Endothelial cell of umbilical vein (primary cell): ENCODE data around the gene PKP4. TPM values are rescaled to one million over a fixed set of nuclear protein-coding genes. Genes with fewer than 3 reads are reported as not detected.

Experiments used
- BruUV-seq: library from RNA; stranded (reverse); fragments of 400-500 nt; replicated peaks from 2 replicates; lab custom pipeline; 2021; lab: Mats Ljungman, UMichigan
- CTCF ChIA-PET: fragments of 300-600, 350-600 bp; sonication (Branson Sonifier 250); formaldehyde crosslinking; loops from one replicate; lab custom pipeline; 2021; ENCODE audit warnings: antibody characterized with exemption, inconsistent platforms; lab: Charles Lee
- POLR2A ChIA-PET: fragments of 300-600, 350-600 bp; sonication (Branson Sonifier 250); formaldehyde crosslinking; loops from one replicate; lab custom pipeline; 2021; ENCODE audit warnings: antibody characterized with exemption, inconsistent platforms; lab: Charles Lee
- DNase-seq: peaks from one replicate; pipeline ENCODE4 v3.0.0-alpha.2; 2011; ENCODE audit warnings: low read depth, low spot score
- FAIRE-seq: peaks from 2 replicates; lab custom pipeline; 2011; peaks lifted over from hg19 to GRCh38; lab: Jason Lieb, UNC
- H2AFZ ChIP-seq: 2 replicates; pipeline ENCODE4 v1.6.0; 2012; ENCODE audit warnings: low read depth, low read length, control low read depth, inconsistent platforms
- H3K27ac ChIP-seq: 2 replicates; pipeline ENCODE4 v1.5.1; 2011; ENCODE audit warnings: low read depth, mild to moderate bottlenecking, control low read depth, low read length, moderate library complexity; ENCODE audit not compliant: insufficient read depth
- H3K27me3 ChIP-seq, 2 experiments: 2 replicates each; pipeline versions ENCODE4 v1.6.0 to v1.6.1; 2011; ENCODE audit warnings: low read length in 2 of 2, mixed read lengths in 1 of 2; ENCODE audit not compliant: control insufficient read depth in 2 of 2, insufficient read depth in 2 of 2
- H3K36me3 ChIP-seq, 2 experiments: 2 replicates in 1 of 2; 3 replicates in 1 of 2; pipeline ENCODE4 v1.5.1; 2011; ENCODE audit warnings: low read length in 2 of 2, mild to moderate bottlenecking in 1 of 2, moderate library complexity in 1 of 2; ENCODE audit not compliant: control insufficient read depth in 2 of 2, insufficient read depth in 2 of 2; ENCODE audit errors: extremely low read depth in 1 of 2
- H3K4me1 ChIP-seq: 3 replicates; pipeline ENCODE4 v1.5.1; 2011; ENCODE audit warnings: mild to moderate bottlenecking, low read length; ENCODE audit not compliant: control insufficient read depth, insufficient read depth; ENCODE audit errors: extremely low read depth
- H3K4me2 ChIP-seq: 2 replicates; pipeline ENCODE4 v1.6.1; 2011; ENCODE audit warnings: low read length, control low read depth, mixed read lengths; ENCODE audit not compliant: insufficient read depth
- H3K4me3 ChIP-seq, 3 experiments: fragments of 200-600 bp in 1 of 3; sonication (generic), shearing (Covaris generic) in 1 of 3; replicated peaks in 1 of 3; 2 replicates each; pipeline ENCODE4 v1.5.1; 2011 to 2016; ENCODE audit warnings: control low read depth in 3 of 3, low read length in 3 of 3, mild to moderate bottlenecking in 2 of 3, inconsistent platforms in 1 of 3, low read depth in 1 of 3, moderate library complexity in 1 of 3; ENCODE audit not compliant: insufficient read depth in 1 of 3
- H3K79me2 ChIP-seq: 2 replicates; pipeline ENCODE4 v1.6.0; 2012; ENCODE audit warnings: low read length, inconsistent platforms; ENCODE audit not compliant: control insufficient read depth, insufficient read depth
- H3K9ac ChIP-seq: replicated peaks from 2 replicates; pipeline ENCODE3; 2011; ENCODE audit warnings: low read length, control low read depth; ENCODE audit not compliant: insufficient read depth; ENCODE audit errors: extremely low read depth
- H3K9me1 ChIP-seq: replicated peaks from 3 replicates; pipeline ENCODE4 v1.6.0; 2011; ENCODE audit warnings: mild to moderate bottlenecking, low read length; ENCODE audit not compliant: control insufficient read depth, insufficient read depth; ENCODE audit errors: extremely low read depth
- H3K9me3 ChIP-seq: replicated peaks from 2 replicates; pipeline ENCODE4 v1.5.1; 2012; ENCODE audit warnings: low read length, inconsistent platforms; ENCODE audit not compliant: control insufficient read depth, insufficient read depth
- H4K20me1 ChIP-seq: replicated peaks from 2 replicates; pipeline ENCODE3; 2011; ENCODE audit warnings: mild to moderate bottlenecking, low read length; ENCODE audit not compliant: control insufficient read depth, insufficient read depth; ENCODE audit errors: extremely low read depth
- EZH2 ChIP-seq: IDR thresholded peaks from 2 replicates; pipeline ENCODE4 v1.6.1; 2012; ENCODE audit warnings: borderline replicate concordance, low read depth, mild to moderate bottlenecking, moderate library complexity, low read length, inconsistent platforms; ENCODE audit not compliant: severe bottlenecking
- FOS ChIP-seq: IDR thresholded peaks from 2 replicates; pipeline ENCODE4 v1.6.1; 2011; ENCODE audit warnings: mild to moderate bottlenecking, low read length, moderate library complexity, borderline replicate concordance; ENCODE audit not compliant: insufficient read depth
- GATA2 ChIP-seq: IDR thresholded peaks from 2 replicates; pipeline ENCODE4 v1.7.0; 2011; ENCODE audit warnings: low read depth, mild to moderate bottlenecking, moderate library complexity, mixed read lengths, low read length; ENCODE audit not compliant: insufficient read length, insufficient read depth
- MYC ChIP-seq: IDR thresholded peaks from one replicate; pipeline ENCODE4 v1.6.1; 2011; ENCODE audit warnings: mild to moderate bottlenecking, low read depth, low read length
- POLR2A ChIP-seq: IDR thresholded peaks from 2 replicates; pipeline ENCODE4 v1.6.1; 2012; ENCODE audit warnings: low read depth, mild to moderate bottlenecking, control low read depth, low read length
- POLR2AphosphoS5 ChIP-seq: IDR thresholded peaks from 2 replicates; pipeline ENCODE4 v1.6.1; 2012; ENCODE audit warnings: low read depth, mild to moderate bottlenecking, control low read depth, low read length, moderate library complexity; ENCODE audit not compliant: insufficient read depth
- dilution Hi-C: fragments of 300-500 bp; cut with MboI; formaldehyde crosslinking; loops from one replicate; pipeline ENCODE4 v1.15.0; 2019; ENCODE audit warnings: low sequenced_read_pairs; ENCODE audit not compliant: extremely low pct_ligation_motif_present
- intact Hi-C: fragments of 100-400 bp; cut with micrococcal nuclease; formaldehyde crosslinking; loops from one replicate; pipeline ENCODE4 v1.10.0; 2022
- polyA plus RNA-seq, 4 experiments: library from polyadenylated mRNA; depleted of rRNA in 3 of 4; stranded (reverse) in 3 of 4; unstranded in 1 of 4; fragments of >200 nt; gene quantifications; 2 replicates each; pipeline versions ENCODE4 v1.2.1 to v1.2.3, GENCODE V29; 2011 to 2012; ENCODE audit warnings: missing spikeins in 1 of 4
- total RNA-seq: library from RNA; stranded (reverse); gene quantifications from 2 replicates; pipeline ENCODE4 v1.2.3, GENCODE V29; 2021
- TF ChIP-seq, protein P1 (sequence below): IDR thresholded peaks from 2 replicates; pipeline ENCODE4 v1.6.1; 2011; ENCODE audit not compliant: insufficient read depth, insufficient read length
- TF ChIP-seq, protein P2 (sequence below), 2 donors: IDR thresholded peaks; 1 replicate in 1 of 2; 2 replicates in 1 of 2; pipeline ENCODE4 v1.5.1; 2011; ENCODE audit warnings: low read length in 2 of 2, mild to moderate bottlenecking in 2 of 2, moderate library complexity in 2 of 2, control low read depth in 1 of 2, inconsistent platforms in 1 of 2, low read depth in 1 of 2; ENCODE audit not compliant: insufficient read depth in 1 of 2; ENCODE audit errors: extremely low read depth in 1 of 2

The PKP4 gene
- total and polyA plus RNA-seq, 2 donors (not counting 3 experiments of a cell fraction or from before 2014, with no cell fraction given) = 35.4 to 68.5 TPM

DNA sequence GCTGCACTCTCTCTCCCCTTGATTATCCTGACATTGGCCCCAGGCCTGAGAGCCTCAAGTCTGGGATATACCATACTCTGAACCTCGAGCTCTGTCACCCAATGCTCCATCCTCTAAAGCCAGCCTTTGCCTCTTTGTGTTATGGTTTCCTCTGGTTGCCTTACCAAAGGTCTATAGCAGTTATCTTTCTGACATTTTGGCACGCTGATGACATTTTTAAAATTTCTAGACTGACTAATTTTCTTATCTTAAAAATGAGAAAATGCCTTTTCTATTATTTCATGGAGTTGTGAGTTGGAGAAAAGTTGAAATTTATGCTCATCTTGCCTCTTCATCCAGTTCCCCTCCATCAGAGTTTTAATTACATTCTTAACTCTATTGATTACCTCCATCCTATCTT is 62.7 kb downstream of the PKP4 start:
- no peak for FAIRE-seq

More for the DNA sequence above, 62.7 kb downstream of the PKP4 start:
- Histone ChIP-seq H3K4me3 (no peak overlapping the region), H3K4me2 (no peak overlapping the region), H3K9ac (no peak overlapping the region), H3K9me1 (no peaks in the 10 kb centered on the region), H3K79me2 (peaks cover 4% of the 10 kb centered on the region), H3K27ac (no peak overlapping the region), H3K27me3 (no peaks in the 10 kb centered on the region), H2AFZ (no peak overlapping the region), H4K20me1 (no peaks in the 10 kb centered on the region), H3K9me3 (no peaks in the 10 kb centered on the region), H3K36me3 (no peaks in the 10 kb centered on the region), H3K4me1 (no peaks in the 10 kb centered on the region)
- no TSS peak for BruUV-seq
- dilution Hi-C loops (no loop called here), intact Hi-C loops (no loop called here)
- POLR2A ChIA-PET = no interaction called here
- CTCF ChIA-PET = interaction anchor here (0.5 kb wide), 1 partner anchor 379 kb away, joined by 3 read pairs; no protein-coding TSS in a partner anchor
- no peak for DNase-seq
- TF ChIP-seq, protein P1, sequence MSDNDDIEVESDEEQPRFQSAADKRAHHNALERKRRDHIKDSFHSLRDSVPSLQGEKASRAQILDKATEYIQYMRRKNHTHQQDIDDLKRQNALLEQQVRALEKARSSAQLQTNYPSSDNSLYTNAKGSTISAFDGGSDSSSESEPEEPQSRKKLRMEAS = no peak
- TF ChIP-seq MYC = no peak
- no peak for TF ChIP-seq EZH2
- no peak for TF ChIP-seq POLR2A
- TF ChIP-seq GATA2 = no peak
- TF ChIP-seq, protein P2, sequence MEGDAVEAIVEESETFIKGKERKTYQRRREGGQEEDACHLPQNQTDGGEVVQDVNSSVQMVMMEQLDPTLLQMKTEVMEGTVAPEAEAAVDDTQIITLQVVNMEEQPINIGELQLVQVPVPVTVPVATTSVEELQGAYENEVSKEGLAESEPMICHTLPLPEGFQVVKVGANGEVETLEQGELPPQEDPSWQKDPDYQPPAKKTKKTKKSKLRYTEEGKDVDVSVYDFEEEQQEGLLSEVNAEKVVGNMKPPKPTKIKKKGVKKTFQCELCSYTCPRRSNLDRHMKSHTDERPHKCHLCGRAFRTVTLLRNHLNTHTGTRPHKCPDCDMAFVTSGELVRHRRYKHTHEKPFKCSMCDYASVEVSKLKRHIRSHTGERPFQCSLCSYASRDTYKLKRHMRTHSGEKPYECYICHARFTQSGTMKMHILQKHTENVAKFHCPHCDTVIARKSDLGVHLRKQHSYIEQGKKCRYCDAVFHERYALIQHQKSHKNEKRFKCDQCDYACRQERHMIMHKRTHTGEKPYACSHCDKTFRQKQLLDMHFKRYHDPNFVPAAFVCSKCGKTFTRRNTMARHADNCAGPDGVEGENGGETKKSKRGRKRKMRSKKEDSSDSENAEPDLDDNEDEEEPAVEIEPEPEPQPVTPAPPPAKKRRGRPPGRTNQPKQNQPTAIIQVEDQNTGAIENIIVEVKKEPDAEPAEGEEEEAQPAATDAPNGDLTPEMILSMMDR (IDR thresholded peaks at IDR 0.05; ENCODE audit: extremely low read depth in 1 of 2, insufficient read depth in 1 of 2, low read depth in 1 of 2, low read length in 2 of 2) = no peak
- no peak for TF ChIP-seq POLR2AphosphoS5
- no peak for TF ChIP-seq FOS
